Fibroblast of the aortic adventitia (primary cell): ENCODE results near the gene SOCS4. TPM values are rescaled to one million over a fixed set of nuclear protein-coding genes. Genes with fewer than 3 reads are reported as not detected.
A peak's percentile ranks its signal among the peaks of the same experiment; 100 is the strongest.

Experiments used
- DNase-seq: peaks from one replicate; pipeline ENCODE4 v3.0.0-alpha.2; 2010; ENCODE audit warnings: low read depth
- H3K4me3 ChIP-seq: 2 replicates; pipeline ENCODE4 v1.5.1; 2011; ENCODE audit warnings: low read depth, mild to moderate bottlenecking, control low read depth, low read length, moderate library complexity
- CTCF ChIP-seq: IDR thresholded peaks from 2 replicates; pipeline ENCODE4 v1.5.1; 2011; ENCODE audit warnings: mild to moderate bottlenecking, low read length, control low read depth, inconsistent platforms; ENCODE audit not compliant: insufficient read depth
- total RNA-seq: library from RNA; depleted of rRNA; stranded (reverse); fragments of >200 nt; gene quantifications from 2 replicates; pipeline ENCODE4 v1.2.3, GENCODE V29; 2012; ENCODE audit warnings: low replicate concordance

Gene SOCS4, protein sequence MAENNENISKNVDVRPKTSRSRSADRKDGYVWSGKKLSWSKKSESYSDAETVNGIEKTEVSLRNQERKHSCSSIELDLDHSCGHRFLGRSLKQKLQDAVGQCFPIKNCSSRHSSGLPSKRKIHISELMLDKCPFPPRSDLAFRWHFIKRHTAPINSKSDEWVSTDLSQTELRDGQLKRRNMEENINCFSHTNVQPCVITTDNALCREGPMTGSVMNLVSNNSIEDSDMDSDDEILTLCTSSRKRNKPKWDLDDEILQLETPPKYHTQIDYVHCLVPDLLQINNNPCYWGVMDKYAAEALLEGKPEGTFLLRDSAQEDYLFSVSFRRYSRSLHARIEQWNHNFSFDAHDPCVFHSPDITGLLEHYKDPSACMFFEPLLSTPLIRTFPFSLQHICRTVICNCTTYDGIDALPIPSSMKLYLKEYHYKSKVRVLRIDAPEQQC
- 11.6 and 25.0 TPM in 2 replicates for total RNA-seq

DNA sequence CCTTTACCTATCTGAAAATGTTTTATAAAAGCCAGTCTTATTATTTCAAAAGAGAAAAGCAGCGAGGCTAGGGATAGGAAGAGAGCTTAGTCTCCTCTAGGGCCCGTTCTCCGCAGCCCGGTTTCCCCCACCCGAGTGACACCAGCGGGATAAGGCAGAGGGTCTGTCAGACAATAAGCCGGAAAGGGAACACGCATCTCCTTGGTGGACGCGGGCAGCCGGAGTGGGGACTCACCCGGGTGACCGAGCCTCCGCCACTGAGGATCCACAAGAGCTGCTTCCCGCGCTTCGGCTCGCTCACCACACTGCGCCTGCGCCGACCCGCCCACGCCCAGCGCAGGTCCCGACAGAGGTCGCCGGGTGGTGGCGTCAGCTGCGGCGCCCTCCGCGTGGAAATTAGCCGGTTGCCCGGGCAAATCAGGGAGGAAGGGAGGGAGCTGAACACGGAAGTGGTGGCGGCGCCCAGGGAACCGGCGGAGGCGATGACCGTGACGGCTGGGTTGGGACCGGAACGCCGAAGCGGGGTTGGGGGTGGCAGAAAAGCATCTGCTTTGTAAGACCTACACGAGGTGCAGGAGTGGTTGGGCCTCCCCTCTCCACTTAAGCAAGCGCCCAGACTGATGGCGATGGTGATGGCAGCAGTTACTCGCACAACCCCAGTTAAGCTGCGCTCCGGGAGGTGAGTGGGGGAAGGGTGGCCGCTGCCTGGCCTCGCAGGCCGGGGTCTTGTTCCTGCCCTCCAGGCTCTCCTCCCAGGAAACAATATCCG is at the start of gene SOCS4, which contains the start of gene WDHD1:
Gene SOCS4, plus strand, starts transcription at position 444 of the 769 bp plus-strand sequence. CDS start 15,806 bp downstream, outside the sequence.
Gene WDHD1, minus strand, starts transcription at position 307 of the 769 bp plus-strand sequence. CDS start 312 bp downstream, outside the sequence.
- DNase-seq = peak; percentile 88
- no peak for TF ChIP-seq CTCF

GRCh38 chr14:54979039-54979438 is 48.0 kb upstream of the SOCS4 start:
- TF ChIP-seq CTCF = no peak
- DNase-seq = no peak
- H3K4me3 ChIP-seq = no peak overlapping the region

More for the DNA sequence above, at the start of gene SOCS4, which contains the start of gene WDHD1:
- peak within 1 kb of the TSS; percentile 96 for H3K4me3 ChIP-seq

GRCh38 chr14:54981698-54982097 is 45.3 kb upstream of the SOCS4 start:
- DNase-seq = peak; percentile 50
- TF ChIP-seq CTCF = no peak
- H3K4me3 ChIP-seq = no peak overlapping the region

DNA sequence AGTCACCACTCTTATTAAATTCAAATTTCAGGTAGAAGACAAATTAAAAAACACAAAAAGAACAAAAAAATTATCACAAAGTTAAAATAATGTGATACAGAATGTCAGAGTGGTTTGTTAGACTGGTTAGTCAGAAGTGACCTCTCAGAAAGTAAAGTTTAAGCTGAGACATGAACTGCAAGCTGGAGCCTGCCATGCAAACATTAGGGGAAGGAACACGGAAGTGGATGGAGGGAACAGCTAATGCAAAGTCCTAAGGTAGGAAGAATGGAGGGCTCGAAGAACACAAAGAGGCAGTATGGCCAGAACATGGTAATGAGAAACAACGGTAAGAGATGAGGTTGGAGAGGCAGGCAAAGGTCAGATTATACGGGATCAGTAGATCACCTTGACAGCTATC is 41.9 kb upstream of the SOCS4 start:
- DNase-seq = no peak
- H3K4me3 ChIP-seq = no peak overlapping the region
- TF ChIP-seq CTCF = no peak

GRCh38 chr14:55000381-55000780 is 26.7 kb upstream of the SOCS4 start:
- H3K4me3 ChIP-seq = no peak overlapping the region
- no peak for TF ChIP-seq CTCF
- no peak for DNase-seq

DNA sequence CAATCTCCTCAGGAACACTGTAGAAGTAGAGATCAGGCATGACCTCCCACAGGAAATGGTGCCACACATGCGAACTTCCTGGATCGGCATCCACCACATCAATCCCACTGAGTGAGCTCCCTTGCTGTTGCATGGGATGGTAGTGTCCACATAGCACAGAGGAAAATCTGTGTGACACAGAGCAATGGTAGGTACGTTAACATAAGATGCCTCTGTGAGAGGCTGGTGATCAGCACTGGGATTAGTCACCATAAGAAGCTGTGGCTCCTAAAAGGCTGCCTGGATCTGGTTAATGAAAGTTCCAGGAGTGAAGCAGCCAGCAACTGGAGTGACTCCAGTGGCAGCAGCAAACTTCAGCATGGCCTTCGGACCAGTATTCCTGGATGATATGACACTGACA is 22.0 kb upstream of the SOCS4 start:
- no peak for DNase-seq
- no peak for TF ChIP-seq CTCF
- no peak overlapping the region for H3K4me3 ChIP-seq
